ENCODE measurements around the gene PRKCZ. TPM values are rescaled to one million over a fixed set of nuclear protein-coding genes. Genes with fewer than 3 reads are reported as not detected.

PRKCZ gene
- total and polyA plus RNA-seq, 2 of the 4 experiments (the other 2 are of a cell fraction) = 2.0 to 3.5 TPM

DNA sequence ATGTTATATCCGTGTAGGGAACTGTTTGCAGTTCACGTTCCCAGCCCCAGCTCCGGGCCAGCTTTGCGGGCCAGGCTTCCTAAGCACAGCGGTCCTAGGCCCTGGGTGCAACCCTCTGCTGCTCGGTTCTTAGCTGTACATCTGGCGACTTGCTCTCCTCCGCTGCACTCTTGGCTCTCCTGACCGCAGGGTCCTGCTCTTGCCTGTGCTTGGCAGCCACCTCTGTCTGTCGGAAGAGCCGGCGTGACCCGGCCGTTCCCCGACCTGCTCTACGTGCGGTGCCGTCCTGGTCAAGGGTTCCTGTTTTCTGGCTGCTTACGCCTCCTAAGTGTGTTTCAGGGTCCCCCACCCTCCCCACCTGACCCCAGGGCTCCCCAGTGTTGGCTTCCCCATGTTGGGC is 107.6 kb downstream of the PRKCZ start:
- H3K27me3 ChIP-seq (ENCODE audit: control insufficient read depth, insufficient read depth, low read length) = peaks cover 12% of the 10 kb centered on the region
- no peak for DNase-seq
- dilution Hi-C loops (cut with HindIII; ENCODE audit: low sequenced_read_pairs, unreplicated experiment) (no loop called here), intact Hi-C loops (cut with micrococcal nuclease) (no loop called here), in situ Hi-C loops (cut with MboI; ENCODE audit: low sequenced_read_pairs) (loop anchor here (10.0 kb wide), 1 partner anchor 193 kb away; no protein-coding TSS in a partner anchor)
- CTCF ChIA-PET = interaction anchor here (1.0 kb wide), 1 partner anchor 17 kb away, joined by 4 read pairs; no protein-coding TSS in a partner anchor
- H3K9me1 ChIP-seq (ENCODE audit: insufficient read depth, low read length) = no peaks in the 10 kb centered on the region
- no peak overlapping the region for H2BK5ac ChIP-seq (ENCODE audit: low read depth, low read length, poor library complexity, severe bottlenecking)
- no TSS peak for BruUV-seq (replicated peaks)
- H2BK15ac ChIP-seq (ENCODE audit: low read depth, low read length) = no peak overlapping the region
- H2AK5ac ChIP-seq (ENCODE audit: low read depth, low read length) = no peak overlapping the region
- H3K56ac ChIP-seq (ENCODE audit: extremely low read depth, insufficient read depth, low read length) = no peak overlapping the region
- no peak overlapping the region for H3K14ac ChIP-seq (replicated peaks; ENCODE audit: low read depth, low read length)
- H3K36me3 ChIP-seq (ENCODE audit: control insufficient read depth, insufficient read depth, low read length) = no peaks in the 10 kb centered on the region
- no peak overlapping the region for H2BK20ac ChIP-seq (ENCODE audit: low read depth, low read length)
- no peak overlapping the region for H3K27ac ChIP-seq (ENCODE audit: insufficient read depth, low read length)
- no peak overlapping the region for H2BK120ac ChIP-seq (ENCODE audit: low read depth, low read length)
- no peak overlapping the region for H2AK9ac ChIP-seq (replicated peaks; ENCODE audit: low read depth, low read length, poor library complexity)
- no peak overlapping the region for H4K91ac ChIP-seq (ENCODE audit: insufficient read depth, low read depth, low read length)
- H2AFZ ChIP-seq (replicated peaks; ENCODE audit: low read length, poor library complexity) = no peak overlapping the region
- POLR2A ChIA-PET (ENCODE audit: unreplicated experiment) = no interaction called here
- no peak overlapping the region for H3K9ac ChIP-seq (ENCODE audit: low read depth, low read length)
- no peak overlapping the region for H3K18ac ChIP-seq (ENCODE audit: low read depth, low read length)
- H3K9me3 ChIP-seq (ENCODE audit: control insufficient read depth, insufficient read depth, low read length) = no peaks in the 10 kb centered on the region
- no peak overlapping the region for H4K5ac ChIP-seq (ENCODE audit: low read depth, low read length)
- ATAC-seq (ENCODE audit: low read depth) = no peak
- no peak overlapping the region for H3K4ac ChIP-seq (ENCODE audit: low read depth, low read length)
- TF ChIP-seq POLR2A (IDR thresholded peaks at IDR 0.05; ENCODE audit: low read depth, low read length) (no peak), CHD1 (IDR thresholded peaks at IDR 0.05; ENCODE audit: low read depth, low read length) (no peak), CTCF (conservative IDR thresholded peaks at IDR 0.05; ENCODE audit: low read depth, low read length) (no peak), MAFK (IDR thresholded peaks at IDR 0.05; ENCODE audit: low read depth, low read length) (no peak), SMC3 (IDR thresholded peaks at IDR 0.05; ENCODE audit: low read depth, low read length) (no peak), RFX5 (IDR thresholded peaks at IDR 0.05; ENCODE audit: low read depth, low read length) (no peak), RCOR1 (IDR thresholded peaks at IDR 0.05; ENCODE audit: insufficient replicate concordance, low read length) (no peak), RAD21 (IDR thresholded peaks at IDR 0.05; ENCODE audit: low read length) (no peak), MXI1 (IDR thresholded peaks at IDR 0.05; ENCODE audit: borderline replicate concordance, low read depth, low read length) (no peak), BHLHE40 (IDR thresholded peaks at IDR 0.05; ENCODE audit: low read depth, low read length) (no peak), CEBPB (IDR thresholded peaks at IDR 0.05; ENCODE audit: low read depth, low read length) (no peak), MAZ (IDR thresholded peaks at IDR 0.05; ENCODE audit: borderline replicate concordance, low read depth, low read length) (no peak), FOS (IDR thresholded peaks at IDR 0.05; ENCODE audit: low read depth, low read length) (no peak), NFE2L2 (IDR thresholded peaks at IDR 0.05; ENCODE audit: low read depth, low read length) (no peak)
- TF ChIP-seq, protein P1, sequence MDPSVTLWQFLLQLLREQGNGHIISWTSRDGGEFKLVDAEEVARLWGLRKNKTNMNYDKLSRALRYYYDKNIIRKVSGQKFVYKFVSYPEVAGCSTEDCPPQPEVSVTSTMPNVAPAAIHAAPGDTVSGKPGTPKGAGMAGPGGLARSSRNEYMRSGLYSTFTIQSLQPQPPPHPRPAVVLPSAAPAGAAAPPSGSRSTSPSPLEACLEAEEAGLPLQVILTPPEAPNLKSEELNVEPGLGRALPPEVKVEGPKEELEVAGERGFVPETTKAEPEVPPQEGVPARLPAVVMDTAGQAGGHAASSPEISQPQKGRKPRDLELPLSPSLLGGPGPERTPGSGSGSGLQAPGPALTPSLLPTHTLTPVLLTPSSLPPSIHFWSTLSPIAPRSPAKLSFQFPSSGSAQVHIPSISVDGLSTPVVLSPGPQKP (IDR thresholded peaks at IDR 0.05; ENCODE audit: borderline replicate concordance, low read depth, low read length) = no peak
- TF ChIP-seq, protein P2, sequence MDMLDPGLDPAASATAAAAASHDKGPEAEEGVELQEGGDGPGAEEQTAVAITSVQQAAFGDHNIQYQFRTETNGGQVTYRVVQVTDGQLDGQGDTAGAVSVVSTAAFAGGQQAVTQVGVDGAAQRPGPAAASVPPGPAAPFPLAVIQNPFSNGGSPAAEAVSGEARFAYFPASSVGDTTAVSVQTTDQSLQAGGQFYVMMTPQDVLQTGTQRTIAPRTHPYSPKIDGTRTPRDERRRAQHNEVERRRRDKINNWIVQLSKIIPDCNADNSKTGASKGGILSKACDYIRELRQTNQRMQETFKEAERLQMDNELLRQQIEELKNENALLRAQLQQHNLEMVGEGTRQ (IDR thresholded peaks at IDR 0.05; ENCODE audit: low read depth, low read length) = no peak
- no peaks in the 10 kb centered on the region for H3K79me1 ChIP-seq (ENCODE audit: low read depth in 1 of 2, low read length in 2 of 2)
- no peaks in the 10 kb centered on the region for H3K4me1 ChIP-seq (ENCODE audit: control insufficient read depth, insufficient read depth, low read length)
- WGBS, 2 experiments (ENCODE audit: extremely low coverage in 2 of 2, insufficient read length in 1 of 2) = 83% methylated on average over 9 of the region's 19 CpGs; no CpG with 5 or more reads in 1 of the 2 experiments
- no peak overlapping the region for H3K23ac ChIP-seq (ENCODE audit: low read depth, low read length)
- H4K8ac ChIP-seq (ENCODE audit: low read depth in 2 of 2, low read length in 2 of 2) = no peak overlapping the region
- no peaks in the 10 kb centered on the region for H4K20me1 ChIP-seq (ENCODE audit: insufficient read depth, low read length)
- no peak overlapping the region for H3K4me2 ChIP-seq (ENCODE audit: low read depth, low read length)
- H3K4me3 ChIP-seq (ENCODE audit: insufficient read depth, low read depth, low read length) = no peak overlapping the region
